ENCODE data around the gene KLHL26.

The KLHL26 gene

DNA sequence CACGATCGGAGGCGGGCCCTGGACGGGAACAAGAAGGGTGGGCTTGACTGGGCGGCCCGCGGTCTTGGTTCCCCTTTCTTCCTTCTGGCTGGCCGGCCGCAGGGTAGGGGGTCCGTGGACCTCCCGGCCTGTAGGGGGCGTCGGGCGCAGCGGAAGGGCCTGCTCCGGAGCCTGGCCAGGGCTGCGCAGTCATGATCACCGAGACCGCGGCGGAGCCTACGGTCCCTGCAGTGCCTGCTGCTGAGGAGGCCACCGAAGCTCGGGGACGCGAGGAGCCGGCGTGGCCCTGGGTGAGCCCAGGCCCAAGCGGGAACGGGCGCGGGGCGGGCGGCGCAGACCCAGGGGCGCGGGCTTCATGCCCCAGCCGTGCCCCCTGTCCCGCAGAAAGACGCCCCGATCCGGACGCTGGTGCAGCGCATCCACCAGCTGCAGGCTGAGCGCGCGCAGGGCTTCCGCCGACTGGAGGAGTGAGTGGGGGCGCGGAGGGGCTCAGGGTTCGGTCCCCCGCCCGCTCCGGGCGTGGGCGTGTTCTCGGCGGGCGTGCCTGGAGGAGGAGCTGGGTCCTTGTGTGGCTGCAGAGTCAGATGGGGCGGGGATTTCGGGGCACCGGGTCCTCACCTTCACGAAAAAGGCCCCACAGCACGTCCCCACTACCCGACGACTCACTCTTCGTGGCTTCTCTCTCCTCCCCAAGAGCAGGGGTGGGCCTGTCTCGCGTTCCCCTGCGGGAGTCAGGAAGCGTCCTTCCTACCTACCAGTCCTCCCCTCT, 48.0 kb upstream of the KLHL26 start, which contains the start of gene REX1BD (continued):
- TF ChIP-seq ZNF558 (tag by site-specific recombination; IDR thresholded peaks at IDR 0.05) = no peak
- no peak for TF ChIP-seq ZNF747 (tag by site-specific recombination; IDR thresholded peaks at IDR 0.05)
- TF ChIP-seq ZNF530 (tag by site-specific recombination; IDR thresholded peaks at IDR 0.05; ENCODE audit: low read depth) = no peak
- TF ChIP-seq ZBTB8A (tag by site-specific recombination; IDR thresholded peaks at IDR 0.05) = peak; percentile 99
- TF ChIP-seq MYNN (tag by site-specific recombination; IDR thresholded peaks at IDR 0.05; ENCODE audit: borderline replicate concordance) = no peak
- no peak for TF ChIP-seq ZNF654 (tag by site-specific recombination; IDR thresholded peaks at IDR 0.05; ENCODE audit: low read depth)
- TF ChIP-seq, protein P1, sequence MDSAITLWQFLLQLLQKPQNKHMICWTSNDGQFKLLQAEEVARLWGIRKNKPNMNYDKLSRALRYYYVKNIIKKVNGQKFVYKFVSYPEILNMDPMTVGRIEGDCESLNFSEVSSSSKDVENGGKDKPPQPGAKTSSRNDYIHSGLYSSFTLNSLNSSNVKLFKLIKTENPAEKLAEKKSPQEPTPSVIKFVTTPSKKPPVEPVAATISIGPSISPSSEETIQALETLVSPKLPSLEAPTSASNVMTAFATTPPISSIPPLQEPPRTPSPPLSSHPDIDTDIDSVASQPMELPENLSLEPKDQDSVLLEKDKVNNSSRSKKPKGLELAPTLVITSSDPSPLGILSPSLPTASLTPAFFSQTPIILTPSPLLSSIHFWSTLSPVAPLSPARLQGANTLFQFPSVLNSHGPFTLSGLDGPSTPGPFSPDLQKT (IDR thresholded peaks at IDR 0.05; ENCODE audit: borderline replicate concordance, low read depth, low read length) = no peak
- peak; percentile 77 for TF ChIP-seq KLF1 (tag by site-specific recombination; IDR thresholded peaks at IDR 0.05)
- TF ChIP-seq ZNF16 (tag by site-specific recombination; IDR thresholded peaks at IDR 0.05; ENCODE audit: low read depth) = no peak
- TF ChIP-seq REPIN1 (tag by site-specific recombination; IDR thresholded peaks at IDR 0.05; ENCODE audit: low read depth) = peak; percentile 96; the same call in 1 of the 2 replicates
- TF ChIP-seq ZSCAN23 (tag by site-specific recombination; IDR thresholded peaks at IDR 0.05) = no peak
- peak; percentile 95 for TF ChIP-seq KLF9 (tag by site-specific recombination; IDR thresholded peaks at IDR 0.05; ENCODE audit: low read depth)
- TF ChIP-seq, protein P2, sequence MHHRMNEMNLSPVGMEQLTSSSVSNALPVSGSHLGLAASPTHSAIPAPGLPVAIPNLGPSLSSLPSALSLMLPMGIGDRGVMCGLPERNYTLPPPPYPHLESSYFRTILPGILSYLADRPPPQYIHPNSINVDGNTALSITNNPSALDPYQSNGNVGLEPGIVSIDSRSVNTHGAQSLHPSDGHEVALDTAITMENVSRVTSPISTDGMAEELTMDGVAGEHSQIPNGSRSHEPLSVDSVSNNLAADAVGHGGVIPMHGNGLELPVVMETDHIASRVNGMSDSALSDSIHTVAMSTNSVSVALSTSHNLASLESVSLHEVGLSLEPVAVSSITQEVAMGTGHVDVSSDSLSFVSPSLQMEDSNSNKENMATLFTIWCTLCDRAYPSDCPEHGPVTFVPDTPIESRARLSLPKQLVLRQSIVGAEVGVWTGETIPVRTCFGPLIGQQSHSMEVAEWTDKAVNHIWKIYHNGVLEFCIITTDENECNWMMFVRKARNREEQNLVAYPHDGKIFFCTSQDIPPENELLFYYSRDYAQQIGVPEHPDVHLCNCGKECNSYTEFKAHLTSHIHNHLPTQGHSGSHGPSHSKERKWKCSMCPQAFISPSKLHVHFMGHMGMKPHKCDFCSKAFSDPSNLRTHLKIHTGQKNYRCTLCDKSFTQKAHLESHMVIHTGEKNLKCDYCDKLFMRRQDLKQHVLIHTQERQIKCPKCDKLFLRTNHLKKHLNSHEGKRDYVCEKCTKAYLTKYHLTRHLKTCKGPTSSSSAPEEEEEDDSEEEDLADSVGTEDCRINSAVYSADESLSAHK (tag by site-specific recombination; IDR thresholded peaks at IDR 0.05) = peak; percentile 29; the same call in 1 of the 2 replicates
- no peak for TF ChIP-seq ZNF473 (tag by site-specific recombination; IDR thresholded peaks at IDR 0.05)
- no peak for TF ChIP-seq ZNF23 (tag by site-specific recombination; IDR thresholded peaks at IDR 0.05; ENCODE audit: borderline replicate concordance)
- TF ChIP-seq ZNF623 (tag by site-specific recombination; IDR thresholded peaks at IDR 0.05) = peak; percentile 25; the same call in 1 of the 2 replicates
- peak; percentile 58; the same call in 1 of the 2 replicates for TF ChIP-seq ZNF239 (tag by site-specific recombination; IDR thresholded peaks at IDR 0.05)
- no peak for TF ChIP-seq ZNF48 (tag by site-specific recombination; IDR thresholded peaks at IDR 0.05)
- TF ChIP-seq ZNF184 (tag by site-specific recombination; IDR thresholded peaks at IDR 0.05) = peak; percentile 75; the same call in 1 of the 2 replicates
- peak; percentile 63 for TF ChIP-seq ZNF121 (tag by site-specific recombination; IDR thresholded peaks at IDR 0.05)
- TF ChIP-seq ZNF140 (tag by site-specific recombination; IDR thresholded peaks at IDR 0.05) = no peak
- no peak for TF ChIP-seq GLI2 (tag by site-specific recombination; IDR thresholded peaks at IDR 0.05; ENCODE audit: borderline replicate concordance, low read depth)
- 0 out of 2 replicates have a peak, but pooled peaks have one; percentile 9 for TF ChIP-seq BCL11A (tag by site-specific recombination; IDR thresholded peaks at IDR 0.05; ENCODE audit: low read depth)
- TF ChIP-seq, protein P3, sequence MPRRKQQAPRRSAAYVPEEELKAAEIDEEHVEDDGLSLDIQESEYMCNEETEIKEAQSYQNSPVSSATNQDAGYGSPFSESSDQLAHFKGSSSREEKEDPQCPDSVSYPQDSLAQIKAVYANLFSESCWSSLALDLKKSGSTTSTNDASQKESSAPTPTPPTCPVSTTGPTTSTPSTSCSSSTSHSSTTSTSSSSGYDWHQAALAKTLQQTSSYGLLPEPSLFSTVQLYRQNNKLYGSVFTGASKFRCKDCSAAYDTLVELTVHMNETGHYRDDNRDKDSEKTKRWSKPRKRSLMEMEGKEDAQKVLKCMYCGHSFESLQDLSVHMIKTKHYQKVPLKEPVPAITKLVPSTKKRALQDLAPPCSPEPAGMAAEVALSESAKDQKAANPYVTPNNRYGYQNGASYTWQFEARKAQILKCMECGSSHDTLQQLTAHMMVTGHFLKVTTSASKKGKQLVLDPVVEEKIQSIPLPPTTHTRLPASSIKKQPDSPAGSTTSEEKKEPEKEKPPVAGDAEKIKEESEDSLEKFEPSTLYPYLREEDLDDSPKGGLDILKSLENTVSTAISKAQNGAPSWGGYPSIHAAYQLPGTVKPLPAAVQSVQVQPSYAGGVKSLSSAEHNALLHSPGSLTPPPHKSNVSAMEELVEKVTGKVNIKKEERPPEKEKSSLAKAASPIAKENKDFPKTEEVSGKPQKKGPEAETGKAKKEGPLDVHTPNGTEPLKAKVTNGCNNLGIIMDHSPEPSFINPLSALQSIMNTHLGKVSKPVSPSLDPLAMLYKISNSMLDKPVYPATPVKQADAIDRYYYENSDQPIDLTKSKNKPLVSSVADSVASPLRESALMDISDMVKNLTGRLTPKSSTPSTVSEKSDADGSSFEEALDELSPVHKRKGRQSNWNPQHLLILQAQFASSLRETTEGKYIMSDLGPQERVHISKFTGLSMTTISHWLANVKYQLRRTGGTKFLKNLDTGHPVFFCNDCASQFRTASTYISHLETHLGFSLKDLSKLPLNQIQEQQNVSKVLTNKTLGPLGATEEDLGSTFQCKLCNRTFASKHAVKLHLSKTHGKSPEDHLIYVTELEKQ (tag by site-specific recombination; IDR thresholded peaks at IDR 0.05; ENCODE audit: borderline replicate concordance) = no peak; the same call in 1 of the 2 replicates
- TF ChIP-seq ZNF596 (tag by site-specific recombination; IDR thresholded peaks at IDR 0.05) = 0 out of 2 replicates have a peak, but pooled peaks have one; percentile 5
- no peak for TF ChIP-seq IKZF3 (tag by site-specific recombination; IDR thresholded peaks at IDR 0.05)
- TF ChIP-seq KLF16 (tag by site-specific recombination; IDR thresholded peaks at IDR 0.05) = peak; percentile 70
- TF ChIP-seq TCF7L2 (IDR thresholded peaks at IDR 0.05; ENCODE audit: borderline replicate concordance, low read depth, low read length) = no peak
- TF ChIP-seq ZNF404 (tag by site-specific recombination; IDR thresholded peaks at IDR 0.05) = no peak
- 0 out of 2 replicates have a peak, but pooled peaks have one; percentile 34 for TF ChIP-seq ZNF133 (tag by site-specific recombination; IDR thresholded peaks at IDR 0.05)
- no peak; the same call in 1 of the 2 replicates for TF ChIP-seq TRIM28 (IDR thresholded peaks at IDR 0.05; ENCODE audit: borderline replicate concordance, low read length)

Measured in HEK293 (cell line).